AG04450 (cell line): ENCODE measurements around the gene PPL. TPM values are rescaled to one million over a fixed set of nuclear protein-coding genes. Genes with fewer than 3 reads are reported as not detected.
"Not testable (repeated sequence)": the region's sequence is repeated elsewhere in the genome, so short reads cannot be mapped to it uniquely, and the experiment has no call there.

ENCODE experiments used
- CTCF ChIA-PET: fragments of 300-600, 350-600 bp; formaldehyde crosslinking; extraction: SDS; loops from one replicate; lab custom pipeline; 2022; ENCODE audit warnings: antibody characterized with exemption, inconsistent platforms; lab: Charles Lee
- POLR2A ChIA-PET: fragments of 350-600 bp; formaldehyde crosslinking; extraction: SDS; loops from one replicate; lab custom pipeline; 2021; ENCODE audit warnings: antibody characterized with exemption, inconsistent platforms; lab: Yijun Ruan, JAX
- DNase-seq: peaks from one replicate; pipeline ENCODE4 v3.0.0-alpha.2; 2011; ENCODE audit warnings: low read depth, low spot score
- H3K27ac ChIP-seq: one replicate; pipeline ENCODE4 v1.5.1; 2012; ENCODE audit warnings: low read depth, low read length, control low read depth
- H3K27me3 ChIP-seq: one replicate; pipeline ENCODE4 v1.6.0; 2012; ENCODE audit warnings: low read length; ENCODE audit not compliant: control insufficient read depth, insufficient read depth
- H3K4me3 ChIP-seq: 2 replicates; pipeline ENCODE4 v1.5.1; 2011; ENCODE audit warnings: mild to moderate bottlenecking, low read depth, low read length, control low read depth
- H3K9me3 ChIP-seq: 2 replicates; pipeline ENCODE4 v1.5.1; 2012; ENCODE audit warnings: low read length; ENCODE audit not compliant: control insufficient read depth, insufficient read depth
- polyA plus RNA-seq: library from polyadenylated mRNA; depleted of rRNA; stranded (reverse); fragments of >200 nt; gene quantifications from 2 replicates; pipeline ENCODE4 v1.2.3, GENCODE V29; 2011
- TF ChIP-seq, protein P1 (sequence below): IDR thresholded peaks from 2 replicates; pipeline ENCODE4 v1.5.1; 2011; ENCODE audit warnings: low read depth, low read length, control low read depth, inconsistent platforms

PPL gene
- polyA plus RNA-seq, 1 experiment: 2.0 TPM

DNA sequence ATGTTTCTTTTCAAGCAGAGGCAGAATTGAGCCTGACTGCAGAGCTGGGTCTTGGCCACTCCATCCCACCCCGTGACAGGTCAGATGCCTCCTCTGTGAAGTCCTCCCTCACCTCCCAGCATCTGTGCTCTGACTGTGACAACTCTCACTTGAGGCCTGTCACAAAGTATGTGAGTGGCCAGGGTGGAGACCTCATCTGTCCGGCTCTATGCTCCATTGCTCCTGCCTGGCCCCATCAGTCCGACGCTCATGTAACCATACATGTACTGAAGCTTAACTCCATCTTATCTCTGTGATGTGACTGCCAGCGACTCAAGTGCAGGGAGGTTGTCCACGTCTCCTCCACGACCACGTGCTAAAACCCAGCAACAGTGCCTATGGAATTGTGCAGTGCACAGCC, 3.5 kb downstream of the PPL start:
- H3K4me3 ChIP-seq: no peak overlapping the region
- ChIA-PET CTCF (no interaction called here), POLR2A (no interaction called here)
- H3K27ac ChIP-seq: no peak overlapping the region
- peaks cover 42% of the 10 kb centered on the region for H3K27me3 ChIP-seq
- peaks cover 1% of the 10 kb centered on the region for H3K9me3 ChIP-seq
- TF ChIP-seq, protein P1, sequence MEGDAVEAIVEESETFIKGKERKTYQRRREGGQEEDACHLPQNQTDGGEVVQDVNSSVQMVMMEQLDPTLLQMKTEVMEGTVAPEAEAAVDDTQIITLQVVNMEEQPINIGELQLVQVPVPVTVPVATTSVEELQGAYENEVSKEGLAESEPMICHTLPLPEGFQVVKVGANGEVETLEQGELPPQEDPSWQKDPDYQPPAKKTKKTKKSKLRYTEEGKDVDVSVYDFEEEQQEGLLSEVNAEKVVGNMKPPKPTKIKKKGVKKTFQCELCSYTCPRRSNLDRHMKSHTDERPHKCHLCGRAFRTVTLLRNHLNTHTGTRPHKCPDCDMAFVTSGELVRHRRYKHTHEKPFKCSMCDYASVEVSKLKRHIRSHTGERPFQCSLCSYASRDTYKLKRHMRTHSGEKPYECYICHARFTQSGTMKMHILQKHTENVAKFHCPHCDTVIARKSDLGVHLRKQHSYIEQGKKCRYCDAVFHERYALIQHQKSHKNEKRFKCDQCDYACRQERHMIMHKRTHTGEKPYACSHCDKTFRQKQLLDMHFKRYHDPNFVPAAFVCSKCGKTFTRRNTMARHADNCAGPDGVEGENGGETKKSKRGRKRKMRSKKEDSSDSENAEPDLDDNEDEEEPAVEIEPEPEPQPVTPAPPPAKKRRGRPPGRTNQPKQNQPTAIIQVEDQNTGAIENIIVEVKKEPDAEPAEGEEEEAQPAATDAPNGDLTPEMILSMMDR: no peak
- no peak for DNase-seq

DNA sequence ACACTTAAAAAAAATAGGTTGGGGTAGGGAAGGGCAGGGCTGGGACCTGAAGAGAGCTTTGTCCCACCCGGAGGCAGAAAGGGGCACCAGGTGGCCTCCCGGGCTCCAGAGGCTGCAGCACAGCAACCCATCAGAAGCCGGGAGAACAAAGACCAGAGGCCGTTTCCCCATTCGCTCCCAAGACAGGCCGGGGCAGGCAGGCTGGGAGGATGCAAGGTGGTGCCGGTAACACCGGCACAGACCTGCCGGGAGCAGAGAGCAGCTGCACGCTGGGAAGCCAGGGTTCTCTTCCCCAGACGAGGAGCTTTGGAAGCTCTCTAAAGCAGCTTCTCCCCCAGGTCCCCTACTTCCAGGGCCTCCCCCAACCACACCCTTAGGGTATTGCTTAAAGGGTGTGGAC, 5.6 kb downstream of the PPL start:
- CTCF ChIA-PET: interaction anchor here (0.7 kb wide), 1 partner anchor 25 kb away, joined by 3 read pairs; no protein-coding TSS in a partner anchor
- no peak for DNase-seq
- Histone ChIP-seq H3K27me3 (peaks cover 35% of the 10 kb centered on the region), H3K4me3 (no peak overlapping the region), H3K9me3 (peaks cover 17% of the 10 kb centered on the region), H3K27ac (no peak overlapping the region)
- TF ChIP-seq, protein P1: no peak
- POLR2A ChIA-PET: interaction anchor here (1.2 kb wide), 1 partner anchor 12 kb away, joined by 4 read pairs; no protein-coding TSS in a partner anchor

DNA sequence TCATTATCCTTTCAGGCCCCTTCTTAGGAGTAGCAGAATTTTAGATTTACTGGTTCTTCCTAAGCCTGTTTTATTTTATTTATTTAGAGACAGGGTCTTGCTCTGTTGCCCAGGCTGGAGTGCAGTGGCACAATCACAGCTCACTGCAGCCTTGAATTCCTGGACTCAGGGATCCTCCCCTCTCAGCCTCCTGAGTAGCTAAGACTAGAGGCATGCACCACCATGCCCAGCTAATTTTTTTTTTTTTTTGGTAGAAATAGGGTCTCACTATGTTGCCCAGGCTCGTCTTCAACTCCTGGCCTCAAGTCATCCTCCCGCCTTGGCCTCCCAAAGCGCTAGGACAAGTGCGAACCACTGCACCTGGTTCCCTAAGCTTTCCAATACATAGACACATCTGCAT, 7.3 kb downstream of the PPL start:
- CTCF ChIA-PET, POLR2A ChIA-PET: not testable (repeated sequence)
- peaks cover 21% of the 10 kb centered on the region for H3K9me3 ChIP-seq

DNA sequence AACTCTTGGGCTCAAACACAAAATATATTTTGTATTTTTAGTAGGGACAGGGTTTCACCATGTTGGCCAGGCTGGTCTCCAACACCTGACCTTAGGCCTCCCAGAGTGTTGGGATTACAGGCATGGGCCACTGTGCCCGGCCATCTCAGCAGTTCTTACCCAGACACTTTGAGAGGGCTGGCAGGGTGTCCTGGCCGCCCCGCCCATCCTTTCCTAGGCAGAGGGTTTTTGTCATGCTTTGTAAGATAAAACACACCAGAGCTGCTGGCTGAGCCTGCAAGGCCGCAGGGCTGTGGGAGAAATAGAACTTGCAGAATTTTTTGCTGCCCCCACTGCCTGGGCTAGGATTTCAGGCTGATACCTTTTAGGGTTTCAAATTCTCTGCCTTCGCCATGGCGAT, 8.7 kb downstream of the PPL start:
- ChIA-PET POLR2A (no interaction called here), CTCF (no interaction called here)
- peaks cover 21% of the 10 kb centered on the region for H3K9me3 ChIP-seq
- TF ChIP-seq, protein P1: no peak
- no peak overlapping the region for H3K27ac ChIP-seq
- peaks cover 13% of the 10 kb centered on the region for H3K27me3 ChIP-seq
- DNase-seq: no peak
- H3K4me3 ChIP-seq: no peak overlapping the region

More for the DNA sequence above, 7.3 kb downstream of the PPL start:
- peaks cover 22% of the 10 kb centered on the region for H3K27me3 ChIP-seq
- DNase-seq, H3K4me3 ChIP-seq, H3K27ac ChIP-seq: not testable (repeated sequence)

DNA sequence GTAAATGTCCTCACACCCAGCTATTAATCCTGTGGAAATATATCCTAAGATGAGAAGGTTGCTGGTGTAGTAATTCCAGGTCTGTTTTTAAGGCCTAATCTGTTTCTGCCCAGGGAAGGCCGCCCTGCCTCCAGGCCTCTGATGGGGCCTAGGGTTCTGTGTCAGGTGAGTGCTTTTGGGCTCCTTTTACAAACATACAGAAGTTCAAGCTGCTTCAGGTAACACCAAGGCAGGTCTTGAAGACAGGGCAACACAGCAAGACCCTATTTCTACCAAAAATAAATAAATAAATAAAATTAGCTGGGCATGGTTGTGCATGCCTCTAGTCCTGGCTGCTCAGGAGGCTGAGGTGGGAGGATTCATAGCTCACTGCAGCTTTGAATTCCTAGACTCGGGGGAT, 9.3 kb downstream of the PPL start:
- CTCF ChIA-PET: no interaction called here
- no peak overlapping the region for H3K4me3 ChIP-seq
- H3K27me3 ChIP-seq: peaks cover 11% of the 10 kb centered on the region
- POLR2A ChIA-PET: interaction anchor here (0.6 kb wide), 1 partner anchor 14 kb away, joined by 5 read pairs; no protein-coding TSS in a partner anchor
- no peak for DNase-seq
- H3K9me3 ChIP-seq: peaks cover 21% of the 10 kb centered on the region
- TF ChIP-seq, protein P1: no peak
- no peak overlapping the region for H3K27ac ChIP-seq
